Islet precursor cell (in vitro differentiated cells): Measurements from ENCODE around the gene ARHGAP6.
"Not testable (repeated sequence)": the region's sequence is repeated elsewhere in the genome, so short reads cannot be mapped to it uniquely, and the experiment has no call there.

Experiments
- DNase-seq: peaks from one replicate; pipeline ENCODE4 v3.0.0-alpha.2; 2018

Gene ARHGAP6

DNA sequence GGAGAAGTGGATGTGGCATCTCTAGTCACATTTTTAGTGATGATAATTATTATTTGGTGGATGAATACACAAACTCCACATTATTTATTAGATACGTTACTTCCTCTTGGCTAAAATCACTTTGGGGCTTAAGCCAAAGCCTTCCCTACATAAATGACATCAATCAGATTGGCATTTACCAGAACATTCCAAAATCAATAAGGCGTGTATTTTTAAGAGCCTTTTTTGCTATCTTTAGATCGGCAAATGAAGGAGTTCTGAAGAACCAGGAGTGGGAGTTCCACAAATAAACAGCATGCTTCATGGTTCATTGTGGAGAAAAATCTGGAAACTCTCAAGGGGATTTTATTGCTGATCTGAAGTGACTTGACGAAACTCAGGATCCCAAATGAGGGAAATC lies 282.8 kb downstream of the ARHGAP6 start:
- DNase-seq, result no peak

GRCh38 chrX:11381464-11381863 lies 284.3 kb downstream of the ARHGAP6 start:
- DNase-seq, result no peak

- DNase-seq, result no peak
Observed at GRCh38 chrX:11380187-11380844, 285.4 kb downstream of the ARHGAP6 start.

DNA sequence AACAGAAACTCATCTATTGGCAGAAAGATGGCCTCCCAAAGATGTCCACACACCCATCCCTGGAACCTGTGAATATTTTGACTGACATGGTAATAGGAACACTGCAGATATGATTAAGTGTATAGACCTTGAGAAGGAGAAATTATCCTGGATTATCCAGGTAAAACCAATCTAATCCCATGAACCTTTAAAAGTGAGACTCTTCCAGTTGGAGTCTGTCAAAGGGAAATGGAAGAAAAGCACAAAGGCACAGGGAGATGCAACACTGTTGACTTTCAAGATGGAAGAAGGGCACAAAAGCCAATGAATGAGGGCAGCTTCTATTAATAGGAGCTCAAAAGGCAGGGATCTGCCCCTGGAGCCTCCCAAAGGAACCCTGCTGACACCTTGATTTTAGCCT lies 289.6 kb downstream of the ARHGAP6 start:
- DNase-seq, result no peak

DNA sequence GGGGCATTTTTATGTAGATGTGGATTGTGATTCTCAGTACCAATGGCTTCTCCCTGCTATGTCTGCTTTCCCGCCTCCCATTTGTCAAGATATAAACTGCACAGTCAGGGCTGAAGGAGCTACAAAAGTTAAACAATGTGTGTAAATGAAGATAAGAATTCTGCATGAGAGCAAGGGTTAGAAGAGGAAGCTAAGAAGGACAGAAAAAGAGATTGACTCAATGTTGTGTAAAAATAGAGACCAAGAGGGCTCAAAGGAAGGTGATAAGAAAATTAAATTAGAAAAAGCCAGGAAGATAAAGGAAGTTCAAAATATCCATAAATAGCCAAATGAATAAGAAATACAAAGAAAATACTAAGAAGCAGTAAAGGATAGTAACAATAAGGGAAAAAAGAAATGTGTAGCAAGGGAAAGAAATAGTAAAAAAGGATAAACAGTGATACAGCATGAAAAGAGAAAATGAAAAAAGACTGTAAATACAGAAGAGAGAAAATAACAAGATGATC lies 290.1 kb downstream of the ARHGAP6 start:
- DNase-seq, result no peak

GRCh38 chrX:11374570-11374969 lies 291.1 kb downstream of the ARHGAP6 start:
- no peak for DNase-seq

DNA sequence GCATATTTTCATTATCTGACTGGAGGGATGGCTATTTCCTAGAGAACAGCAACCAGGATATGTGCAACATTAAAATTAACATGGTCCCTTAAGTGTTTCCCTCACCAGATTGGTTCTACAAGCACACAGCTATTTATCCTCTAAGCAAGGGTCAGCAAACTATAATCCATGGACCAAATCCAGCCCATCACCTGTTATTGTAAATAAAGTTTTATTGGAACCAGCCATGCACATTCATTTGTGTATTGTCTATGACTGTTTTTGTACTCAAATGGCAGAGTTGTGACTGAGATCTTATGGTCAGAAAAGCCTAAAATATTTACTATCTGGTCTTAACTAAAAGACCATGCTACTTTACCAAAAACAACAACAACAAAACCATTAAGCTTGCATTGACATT lies 294.6 kb downstream of the ARHGAP6 start:
- DNase-seq, result no peak

DNA sequence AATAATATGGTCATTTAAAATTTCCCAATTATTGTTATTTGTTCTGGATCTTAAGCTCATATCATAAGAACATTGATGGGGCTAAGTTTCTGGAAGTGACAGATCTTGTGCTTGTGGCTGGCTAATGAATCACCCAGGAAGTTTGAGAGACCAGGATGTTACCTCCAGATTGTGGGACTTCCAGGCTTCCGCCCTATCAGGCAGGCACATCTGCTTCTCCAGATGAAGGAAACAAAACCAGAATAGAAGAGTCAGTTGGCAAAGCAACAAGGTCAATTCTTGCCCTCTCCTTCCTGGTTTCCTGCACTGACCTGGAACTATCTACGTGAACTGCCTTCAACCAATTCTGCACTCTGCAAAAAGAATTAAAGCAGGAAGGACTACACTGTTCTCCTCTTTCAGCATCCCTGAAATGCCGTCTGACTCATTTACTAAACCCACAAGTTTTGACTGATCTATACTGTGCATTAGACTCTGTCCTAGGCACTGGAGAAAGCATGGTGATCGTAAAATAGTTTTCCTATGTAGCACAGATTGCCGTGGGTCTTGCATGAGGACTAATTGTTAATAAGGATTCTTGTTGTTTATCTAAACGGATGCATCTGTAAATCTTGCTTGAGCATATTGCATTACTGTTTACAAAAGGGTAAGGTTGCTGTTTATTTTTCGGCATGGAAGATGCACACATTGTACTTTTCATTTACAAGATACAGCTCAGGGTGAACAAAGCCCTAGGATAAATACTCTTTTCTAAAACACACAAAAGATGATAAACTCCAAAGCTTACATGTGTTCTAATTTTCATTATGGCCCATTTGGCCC lies 297.9 kb downstream of the ARHGAP6 start:
- no peak for DNase-seq

DNA sequence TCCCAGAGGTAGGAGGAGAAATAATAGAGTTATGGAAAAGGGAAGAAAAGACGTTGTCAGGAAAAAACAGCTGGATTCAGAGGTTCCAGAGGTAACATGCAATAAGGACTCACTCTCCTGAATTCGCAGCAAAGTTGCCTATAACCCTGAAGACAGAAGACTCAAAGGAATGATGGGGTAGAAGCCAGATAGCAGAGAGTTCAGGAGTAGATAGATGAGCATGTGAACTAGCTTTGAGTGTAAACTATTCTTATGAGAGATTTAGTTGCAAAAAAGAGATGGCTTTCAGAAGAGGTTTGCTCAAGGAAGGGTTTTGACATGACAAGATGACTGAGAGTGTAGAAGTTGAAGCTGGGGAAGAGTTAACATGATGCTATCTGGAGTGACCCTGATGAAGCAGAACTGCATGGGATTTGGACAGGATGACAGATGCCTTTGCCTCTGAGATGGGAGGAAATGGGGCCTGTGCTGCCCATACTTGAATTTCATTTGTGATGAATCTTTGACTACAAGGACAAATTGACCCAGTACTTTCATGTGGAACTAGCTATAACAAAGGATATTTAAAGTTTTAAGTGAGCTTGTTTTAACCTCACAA lies 298.6 kb downstream of the ARHGAP6 start:
- DNase-seq, result no peak

DNA sequence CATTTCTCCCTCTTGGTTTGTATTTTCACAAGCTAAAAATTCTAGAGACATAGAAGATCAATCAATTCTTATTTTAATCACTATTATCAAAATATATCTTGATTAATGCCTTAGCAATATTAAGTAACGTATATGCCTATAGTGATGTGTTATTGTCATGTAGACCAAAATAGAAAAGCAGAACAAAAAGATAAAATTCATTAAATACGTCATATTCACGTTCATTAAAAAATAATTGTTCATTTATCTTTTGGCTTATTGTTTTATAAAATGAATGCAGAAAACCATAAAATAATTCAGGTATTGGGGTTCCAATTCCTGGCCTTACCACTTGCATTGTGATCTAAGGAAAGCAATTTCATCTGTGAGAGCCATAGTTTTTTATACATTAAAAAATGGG lies 300.3 kb downstream of the ARHGAP6 start:
- no peak for DNase-seq

DNA sequence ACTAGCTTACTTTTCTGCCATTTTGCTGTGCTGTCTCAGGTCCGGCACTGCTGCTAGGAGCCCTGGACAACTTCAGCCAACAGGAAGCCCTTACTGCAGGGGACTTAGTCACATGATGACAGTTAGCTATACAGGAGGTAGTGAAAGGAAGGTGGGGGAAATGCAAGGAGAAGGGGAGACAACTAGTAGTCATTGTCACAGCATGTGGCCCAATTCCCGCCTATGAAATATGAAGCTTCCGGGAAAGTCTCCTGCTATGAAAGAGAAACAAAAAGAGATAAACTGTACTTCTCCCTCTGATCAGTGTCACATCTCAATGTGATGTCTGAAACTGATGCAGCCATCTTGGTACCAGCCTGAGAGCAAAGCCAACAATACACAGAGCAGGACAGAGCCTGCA lies 300.9 kb downstream of the ARHGAP6 start:
- DNase-seq, result no peak

GRCh38 chrX:11363825-11364224 lies 301.9 kb downstream of the ARHGAP6 start:
- DNase-seq, result not testable (repeated sequence)

DNA sequence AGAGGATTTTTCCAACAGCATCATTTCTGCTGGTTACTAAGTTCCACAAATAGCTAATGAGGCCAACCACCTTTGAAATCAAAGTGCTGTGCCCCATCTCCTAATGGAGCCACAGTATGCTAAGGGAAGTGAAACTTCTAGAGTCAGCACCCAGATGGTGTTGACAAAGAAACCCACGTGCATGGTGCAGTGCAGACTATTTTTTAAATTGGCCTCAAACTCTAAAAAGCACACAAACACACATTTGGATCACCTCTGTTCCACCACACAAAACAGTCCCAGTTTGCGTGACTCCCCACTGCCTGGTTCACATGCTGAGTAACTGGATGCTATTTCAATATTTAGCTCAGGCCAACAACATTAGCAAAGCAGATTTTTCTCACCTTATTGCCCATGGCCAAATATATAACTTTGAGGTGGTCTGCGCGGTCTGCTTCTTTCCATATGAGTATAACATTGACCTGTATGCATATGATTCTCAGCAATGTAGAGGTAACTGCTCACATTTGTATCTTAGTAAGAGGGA lies 302.6 kb downstream of the ARHGAP6 start:
- no peak for DNase-seq

DNA sequence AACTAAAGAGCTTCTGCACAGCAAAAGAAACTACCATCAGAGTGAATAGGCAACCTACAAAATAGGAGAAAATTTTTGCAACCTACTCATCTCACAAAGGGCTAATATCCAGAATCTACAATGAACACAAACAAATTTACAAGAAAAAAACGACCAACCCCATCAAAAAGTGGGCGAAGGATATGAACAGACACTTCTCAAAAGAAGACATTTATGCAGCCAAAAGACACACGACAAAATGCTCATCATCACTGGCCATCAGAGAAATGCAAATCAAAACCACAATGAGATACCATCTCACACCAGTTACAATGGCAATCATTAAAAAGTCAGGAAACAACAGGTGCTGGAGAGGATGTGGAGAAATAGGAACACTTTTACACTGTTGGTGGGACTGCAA lies 304.1 kb downstream of the ARHGAP6 start:
- not testable (repeated sequence) for DNase-seq

GRCh38 chrX:11355944-11356343 lies 309.8 kb downstream of the ARHGAP6 start:
- not testable (repeated sequence) for DNase-seq

DNA sequence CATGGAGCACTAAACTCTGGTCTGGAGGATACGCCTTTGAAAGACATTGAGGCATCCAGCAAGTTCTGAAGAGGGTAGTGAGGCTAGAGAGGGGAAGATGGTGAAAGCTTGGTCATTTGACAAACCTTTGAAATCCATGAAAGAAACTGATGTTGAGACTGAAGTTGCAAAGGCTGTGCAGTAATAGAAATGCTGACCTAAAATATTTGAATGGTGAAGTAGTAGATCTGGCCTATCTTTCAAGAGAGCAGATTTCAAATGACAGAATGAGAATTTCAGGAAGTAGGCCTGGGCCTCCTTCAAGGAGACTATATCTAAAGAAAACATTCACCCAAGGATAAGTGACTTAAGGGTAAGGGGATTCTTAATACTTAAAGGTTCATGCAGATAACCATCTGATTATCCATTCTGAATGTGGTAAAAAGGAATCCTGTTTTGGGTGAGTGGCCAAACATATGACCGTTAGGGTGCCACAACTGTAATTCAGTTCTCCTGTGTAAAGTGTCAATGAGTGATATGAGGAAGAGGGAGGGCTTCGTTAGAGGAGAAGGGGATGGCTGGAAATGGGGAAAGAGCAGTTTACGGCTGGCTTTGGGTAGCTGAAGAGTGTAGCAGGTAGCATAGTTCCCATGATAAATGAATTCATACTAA lies 310.3 kb downstream of the ARHGAP6 start:
- DNase-seq, result no peak

- no peak for DNase-seq
Observed at GRCh38 chrX:11352296-11352741, 313.4 kb downstream of the ARHGAP6 start.

DNA sequence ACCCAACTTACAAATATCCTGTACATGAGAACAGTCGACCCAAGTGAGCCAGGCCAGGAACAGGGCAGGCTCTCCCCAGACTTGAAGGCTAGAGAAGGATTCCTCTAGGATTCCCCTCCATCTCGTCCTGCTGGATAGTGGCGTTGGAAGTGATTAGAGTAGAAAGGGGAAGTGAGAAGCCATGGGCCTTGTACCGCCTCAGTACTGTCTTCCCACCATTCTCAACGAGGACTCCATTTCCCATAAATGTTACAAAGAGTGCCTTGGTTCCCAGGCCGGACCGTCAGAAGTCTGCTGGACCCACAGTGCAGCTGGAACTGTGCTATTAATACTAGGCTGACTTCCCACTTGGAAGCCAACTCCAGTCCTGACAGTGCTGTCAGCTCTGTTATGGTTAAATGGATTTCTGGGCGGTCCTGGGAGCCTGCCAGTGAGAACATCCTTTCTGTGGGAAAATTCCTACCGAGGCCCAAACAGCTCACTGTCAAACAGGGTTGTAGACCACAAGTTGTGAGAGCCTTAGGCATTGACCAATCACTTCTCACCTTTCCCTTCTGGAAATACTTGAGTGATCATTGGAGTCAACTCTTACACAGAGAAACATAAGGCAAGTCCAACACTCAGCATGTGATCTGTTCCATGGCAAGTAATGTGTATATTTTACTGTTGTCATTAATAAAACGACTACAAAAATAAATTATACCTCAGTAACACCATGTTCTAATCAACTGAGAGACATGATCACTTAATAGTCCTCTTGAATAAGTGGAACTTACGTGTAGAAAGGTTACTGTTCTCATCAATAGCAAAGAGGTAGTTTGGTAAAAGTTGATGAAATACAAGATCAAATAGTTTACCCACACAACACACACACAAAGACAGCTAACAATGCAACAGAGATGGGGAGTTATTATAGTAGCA lies 314.1 kb downstream of the ARHGAP6 start:
- DNase-seq, result peak; percentile 51

DNA sequence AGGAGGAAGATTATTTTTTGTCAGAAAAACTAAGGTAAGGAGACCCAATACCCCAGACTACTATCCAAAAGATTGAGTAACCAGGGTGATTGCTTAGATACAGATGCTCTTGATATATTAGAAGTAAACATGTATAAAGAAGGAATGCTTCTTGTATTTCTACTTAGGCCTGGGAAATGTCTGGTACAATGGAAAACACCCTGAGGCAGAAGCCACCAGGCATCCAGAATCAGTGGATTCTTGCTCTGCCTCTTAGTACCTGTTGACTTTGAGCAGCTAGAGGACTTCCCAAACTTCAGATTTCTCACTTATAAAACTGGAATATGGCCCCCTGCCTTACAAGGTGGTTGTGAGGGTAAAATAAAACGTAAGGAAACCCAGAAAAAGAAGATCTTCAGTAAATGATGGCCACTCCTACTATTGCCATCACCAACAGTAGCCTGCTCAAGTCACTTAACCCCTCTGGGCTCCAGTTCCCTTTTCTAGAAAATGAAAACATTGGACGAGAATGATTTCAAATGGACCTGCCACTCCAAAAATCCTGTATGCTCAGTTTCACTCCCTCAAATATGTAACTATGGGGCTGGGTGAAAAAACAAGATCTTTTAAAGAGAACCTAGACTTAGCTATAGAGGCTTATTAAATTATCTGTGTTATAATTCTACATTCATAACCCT lies 315.9 kb downstream of the ARHGAP6 start:
- no peak for DNase-seq

- no peak for DNase-seq
Observed at GRCh38 chrX:11349020-11349419, 316.7 kb downstream of the ARHGAP6 start.

- no peak for DNase-seq
Observed at GRCh38 chrX:11347300-11347699, 318.4 kb downstream of the ARHGAP6 start.
